Activated effector memory CD4-positive, alpha-beta T cell treated with anti-CD3 and anti-CD28 coated beads, Interleukin-2, amount 50 U/mL, for 16 hours (primary cell): ENCODE results near the gene DCPS.
"Not testable (repeated sequence)": the region's sequence is repeated elsewhere in the genome, so short reads cannot be mapped to it uniquely, and the experiment has no call there.

Experiments
- DNase-seq: peaks from one replicate; pipeline ENCODE4 v3.0.0-alpha.2; 2020

Gene DCPS, protein sequence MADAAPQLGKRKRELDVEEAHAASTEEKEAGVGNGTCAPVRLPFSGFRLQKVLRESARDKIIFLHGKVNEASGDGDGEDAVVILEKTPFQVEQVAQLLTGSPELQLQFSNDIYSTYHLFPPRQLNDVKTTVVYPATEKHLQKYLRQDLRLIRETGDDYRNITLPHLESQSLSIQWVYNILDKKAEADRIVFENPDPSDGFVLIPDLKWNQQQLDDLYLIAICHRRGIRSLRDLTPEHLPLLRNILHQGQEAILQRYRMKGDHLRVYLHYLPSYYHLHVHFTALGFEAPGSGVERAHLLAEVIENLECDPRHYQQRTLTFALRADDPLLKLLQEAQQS

DNA sequence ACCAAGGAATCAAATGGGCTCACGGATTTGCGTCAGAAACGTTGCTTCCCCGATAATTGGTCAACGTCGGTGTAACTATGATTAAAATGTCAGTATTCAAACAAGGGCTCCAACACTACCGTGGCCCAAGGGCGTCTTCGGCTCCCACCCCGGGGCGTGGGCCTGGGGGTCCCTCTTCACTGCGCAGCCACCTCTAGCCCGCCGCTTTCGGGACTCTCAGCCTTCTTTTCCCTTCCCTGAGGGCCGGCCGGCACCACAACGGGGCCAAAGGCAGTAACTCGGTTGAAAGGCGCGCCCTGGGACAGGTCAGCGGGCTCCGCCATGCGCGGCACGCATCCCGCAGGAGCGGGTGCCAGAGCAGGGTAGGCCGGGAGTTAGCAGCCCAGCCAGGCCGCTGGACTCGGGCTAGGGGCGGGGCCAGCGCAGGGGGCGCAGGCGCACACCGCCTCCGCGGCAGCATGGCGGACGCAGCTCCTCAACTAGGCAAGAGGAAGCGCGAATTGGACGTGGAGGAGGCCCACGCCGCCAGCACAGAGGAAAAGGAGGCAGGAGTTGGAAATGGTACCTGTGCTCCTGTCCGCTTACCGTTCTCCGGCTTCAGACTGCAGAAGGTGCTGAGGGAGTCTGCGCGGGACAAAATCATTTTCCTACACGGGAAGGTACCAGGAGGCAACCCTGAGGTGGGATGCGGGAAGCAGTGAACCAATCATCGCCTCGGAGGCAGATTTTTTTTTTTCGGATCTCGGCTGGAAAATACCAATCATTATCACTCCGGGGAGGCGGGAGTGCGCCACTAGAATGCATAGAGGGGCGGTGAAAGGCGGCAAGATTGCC, at the start of gene DCPS:
TSS of gene DCPS (plus strand) at position 438 of the 834 bp plus-strand sequence. CDS start at position 459, 21 bp downstream.
- peak; percentile 95 for DNase-seq

DNA sequence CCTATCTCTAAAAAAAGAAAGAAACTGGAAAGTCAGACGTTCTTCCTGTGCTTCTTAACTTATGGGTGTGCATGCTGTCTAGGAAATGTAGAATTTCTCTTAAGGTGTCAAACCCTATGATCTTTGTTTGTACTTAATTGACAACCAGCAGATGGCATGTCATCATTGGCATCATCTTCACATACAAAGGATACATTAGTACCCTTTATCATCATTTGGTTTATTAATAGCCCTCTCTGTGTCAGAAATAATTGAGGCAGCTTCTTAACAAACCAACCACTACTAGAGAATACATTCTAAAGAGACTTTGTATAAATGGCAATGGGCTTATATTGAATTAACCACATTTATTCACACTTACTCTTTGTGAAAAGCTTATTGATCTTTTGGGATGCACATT, 49.0 kb upstream of the DCPS start:
- no peak for DNase-seq

DNA sequence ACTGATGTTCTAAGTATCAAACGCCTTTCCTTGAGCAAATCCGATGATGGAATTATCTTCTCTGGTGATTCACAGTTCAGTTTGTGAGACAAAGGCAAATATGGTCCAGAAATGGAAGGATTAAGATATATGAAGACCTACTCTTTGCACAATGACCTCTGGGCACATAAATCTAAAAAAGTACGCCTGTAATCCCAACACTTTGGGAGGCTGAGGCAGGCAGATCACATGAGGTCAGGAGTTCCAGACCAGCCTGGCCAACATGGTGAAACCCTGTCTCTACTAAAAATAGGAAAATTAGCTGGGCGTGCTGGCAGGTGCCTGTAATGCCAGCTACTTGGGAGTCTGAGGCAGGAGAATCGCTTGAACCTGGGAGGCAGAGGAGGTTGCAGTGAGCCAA, 48.4 kb upstream of the DCPS start:
- DNase-seq, result not testable (repeated sequence)

DNA sequence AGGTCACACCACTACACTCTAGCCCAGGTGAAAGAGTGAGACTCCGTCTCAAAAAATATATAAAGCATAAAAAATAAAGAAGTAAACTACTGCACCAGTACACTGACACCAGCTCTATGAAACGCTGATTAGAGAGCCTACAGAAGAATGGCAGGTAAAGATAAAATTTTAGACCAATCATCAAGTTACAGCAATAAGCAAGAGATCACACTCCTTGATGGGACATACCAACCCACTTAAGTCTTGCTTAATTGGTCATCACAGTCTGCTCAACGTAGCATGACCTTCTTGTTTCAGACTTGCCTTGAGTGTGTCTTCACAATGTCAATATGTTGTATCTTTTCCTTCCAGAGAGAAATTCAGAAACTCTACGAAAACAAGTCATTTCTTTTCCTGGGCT, 47.6 kb upstream of the DCPS start:
- no peak for DNase-seq

DNA sequence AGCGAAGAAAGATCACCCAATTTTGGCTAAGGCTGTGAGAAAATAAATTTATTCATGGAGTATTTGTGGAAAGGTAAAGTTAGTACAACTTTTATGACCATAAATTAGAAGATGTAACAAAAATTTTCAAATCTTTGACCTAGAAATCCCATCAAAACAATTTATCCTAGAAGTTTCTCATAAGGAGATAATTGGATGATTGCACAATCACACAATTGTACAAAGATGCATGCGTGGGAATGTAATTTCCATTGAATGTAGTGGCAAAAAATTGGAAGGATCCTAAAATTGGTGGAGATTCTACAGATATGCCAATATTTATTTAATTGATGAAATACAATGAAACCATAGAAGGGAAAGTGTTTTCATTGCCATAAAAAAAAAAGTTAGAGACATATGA, 46.7 kb upstream of the DCPS start:
- DNase-seq, result no peak

DNA sequence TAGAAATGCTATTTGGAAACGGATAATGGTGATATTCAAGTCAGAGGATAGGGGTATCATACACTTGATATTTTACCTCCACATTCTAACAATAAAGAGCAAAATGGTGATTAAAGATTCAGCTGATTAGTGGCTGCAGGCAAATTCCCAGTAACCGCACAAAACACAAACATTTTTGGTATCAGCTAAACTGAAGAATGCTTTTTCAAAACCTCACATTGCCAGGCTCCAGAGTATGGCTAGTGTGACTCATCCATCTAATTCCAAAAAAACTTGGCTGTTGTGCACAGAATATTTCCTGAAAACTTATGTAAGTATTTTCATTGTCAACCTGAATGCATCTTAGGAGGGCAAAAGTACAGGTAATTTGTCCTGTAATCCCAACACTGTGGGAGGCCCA, 46.1 kb upstream of the DCPS start:
- DNase-seq, result no peak

DNA sequence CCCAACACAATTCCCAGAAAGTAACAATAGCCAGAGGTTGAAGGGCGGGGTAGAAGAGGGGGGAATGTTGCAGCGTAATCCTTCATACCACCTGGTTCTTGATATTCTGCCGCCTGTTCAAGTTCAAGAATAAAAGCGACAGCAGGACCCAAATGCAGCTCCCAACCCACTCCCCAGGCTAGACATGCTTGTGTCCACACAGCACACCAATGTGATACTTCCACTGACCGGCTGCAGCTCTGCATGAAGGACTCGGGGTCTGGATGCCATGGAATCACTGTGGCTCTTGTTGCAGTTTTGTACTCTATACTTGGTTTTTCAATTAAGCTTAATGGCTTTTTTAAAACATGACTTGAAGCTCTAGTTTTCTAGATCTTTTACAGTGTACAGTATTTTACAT, 41.6 kb upstream of the DCPS start:
- no peak for DNase-seq

DNA sequence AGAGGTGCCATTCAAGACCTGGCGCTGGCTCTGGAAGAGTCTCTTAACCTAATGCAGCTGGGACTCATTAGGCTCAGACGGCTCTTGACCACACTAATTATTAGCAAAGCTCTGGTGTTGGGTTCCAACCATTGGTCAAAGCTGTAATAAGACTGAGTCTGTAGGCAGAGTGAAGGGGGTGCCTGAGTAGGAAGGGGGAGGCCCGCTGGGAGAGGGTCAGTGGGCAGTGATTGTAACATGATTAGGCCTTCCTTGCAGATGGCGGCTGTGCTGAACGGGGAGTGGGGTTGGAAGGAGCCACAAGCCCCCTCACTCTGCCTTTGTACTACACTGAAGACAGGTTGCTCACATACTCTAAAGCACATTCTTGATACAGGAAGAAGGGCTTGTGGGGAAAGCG, 40.4 kb upstream of the DCPS start:
- no peak for DNase-seq

DNA sequence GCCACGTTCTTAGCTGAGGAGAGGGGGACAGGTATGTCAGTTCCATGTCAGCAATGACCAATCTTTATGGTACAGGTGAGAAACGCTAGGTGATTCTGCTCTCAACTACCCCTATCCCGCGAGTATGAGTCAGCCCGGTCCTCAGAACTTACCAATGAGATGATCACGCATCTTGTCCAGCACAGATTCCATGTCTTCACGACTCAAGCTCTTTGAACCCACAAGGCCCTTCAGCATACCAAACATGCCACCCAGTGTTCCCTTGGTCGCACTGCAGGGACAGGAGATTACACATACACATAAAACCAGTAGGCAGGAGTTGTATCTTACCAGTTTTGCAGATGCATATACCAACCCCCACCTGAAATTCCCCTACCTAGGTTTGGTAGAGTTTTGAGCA, 38.0 kb upstream of the DCPS start:
- DNase-seq, result no peak

DNA sequence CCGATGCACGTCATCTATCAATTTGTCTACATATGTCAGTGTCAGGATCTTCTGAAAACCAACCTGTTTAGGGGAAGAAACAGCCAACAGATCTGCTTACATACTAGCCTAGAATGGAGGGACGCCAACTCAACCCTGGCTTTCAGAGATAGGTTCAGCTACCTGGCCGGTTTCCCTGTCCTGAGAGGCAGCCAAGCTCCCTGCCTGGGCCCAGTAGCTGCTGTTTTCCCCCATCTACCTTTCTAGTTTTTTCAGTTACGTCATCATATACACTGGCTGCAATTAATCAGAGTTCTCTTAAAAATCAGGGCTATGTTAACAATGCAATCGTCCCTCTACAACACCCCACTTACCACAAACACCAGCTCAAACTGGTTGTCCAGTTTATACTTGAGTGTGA, 36.2 kb upstream of the DCPS start:
- no peak for DNase-seq

DNA sequence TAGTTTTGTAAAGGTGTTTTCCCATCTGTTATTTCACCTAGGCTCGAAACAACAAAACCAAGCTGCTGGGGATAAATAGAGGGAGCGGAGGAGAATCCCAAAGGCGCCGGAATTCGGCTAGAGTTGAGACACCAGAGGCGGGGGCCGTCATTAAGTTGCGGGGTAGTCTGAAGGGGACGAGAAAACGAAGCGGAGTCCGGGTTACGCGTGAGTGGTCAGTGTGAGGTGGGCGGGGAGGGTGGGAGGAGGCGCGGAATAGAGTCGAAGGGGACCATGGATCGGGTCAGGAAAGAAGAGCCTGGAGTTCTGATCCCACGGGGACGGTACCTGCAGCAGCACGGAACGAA, 35.5 kb upstream of the DCPS start:
- DNase-seq, result no peak

DNA sequence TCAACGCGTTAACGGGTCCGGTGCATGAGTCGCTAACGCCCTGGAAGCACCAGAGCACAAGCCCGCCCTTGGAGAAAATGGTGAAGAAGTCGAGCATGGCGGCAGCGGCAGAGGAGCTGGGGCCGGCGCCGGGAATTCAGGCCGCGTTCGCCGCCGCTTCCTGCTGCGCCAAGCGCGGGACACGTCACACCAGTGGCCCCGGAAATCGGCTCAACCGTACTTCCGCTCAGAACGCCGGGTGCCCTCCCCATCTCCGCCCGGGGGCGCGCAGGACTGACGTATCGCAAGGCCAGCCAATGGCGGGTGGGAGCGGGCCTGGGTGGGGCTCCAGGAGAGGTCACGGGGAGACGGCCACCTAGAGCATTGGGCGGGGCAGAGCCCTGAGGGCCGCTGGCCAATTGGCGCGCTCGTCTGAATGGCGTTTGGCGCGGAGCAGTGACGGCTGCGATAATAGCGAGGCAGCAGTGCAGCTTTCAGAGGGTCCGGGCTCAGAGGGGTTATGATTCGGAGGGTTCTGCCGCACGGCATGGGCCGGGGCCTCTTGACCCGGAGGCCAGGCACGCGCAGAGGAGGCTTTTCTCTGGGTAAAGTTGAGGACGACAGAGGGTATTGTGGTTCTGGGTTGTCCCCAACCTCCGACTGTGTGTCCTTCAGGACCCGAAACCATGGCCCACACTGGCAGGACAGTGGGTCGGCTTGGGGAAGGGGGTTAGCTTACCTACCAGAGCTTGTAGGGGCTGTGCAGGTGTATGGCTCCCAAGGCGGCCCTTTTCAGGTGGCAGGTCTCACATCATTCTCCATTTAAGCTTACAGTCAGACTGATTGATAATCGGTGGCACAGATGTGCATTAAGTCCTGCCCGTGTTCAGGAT, 34.9 kb upstream of the DCPS start, which contains the start of the genes FOXRED1 and SRPRA:
TSS of gene FOXRED1 (plus strand) at position 447 of the 872 bp plus-strand sequence. CDS start at position 500, 53 bp downstream.
TSS of gene SRPRA (minus strand) at position 188 of the 872 bp plus-strand sequence. CDS start at position 97, 91 bp downstream.
- DNase-seq, result peak; percentile 100

DNA sequence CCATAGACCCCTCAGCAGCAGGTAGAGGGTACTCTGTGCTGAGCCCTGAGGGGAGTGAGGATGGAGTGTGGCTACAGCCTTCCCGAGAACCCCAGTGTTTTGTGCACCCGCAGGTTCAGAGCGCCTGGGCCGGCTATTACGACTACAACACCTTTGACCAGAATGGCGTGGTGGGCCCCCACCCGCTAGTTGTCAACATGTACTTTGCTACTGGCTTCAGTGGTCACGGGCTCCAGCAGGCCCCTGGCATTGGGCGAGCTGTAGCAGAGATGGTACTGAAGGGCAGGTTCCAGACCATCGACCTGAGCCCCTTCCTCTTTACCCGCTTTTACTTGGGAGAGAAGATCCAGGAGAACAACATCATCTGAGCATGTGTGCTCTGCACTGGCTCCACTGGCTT, 26.5 kb upstream of the DCPS start:
- peak; percentile 59 for DNase-seq

DNA sequence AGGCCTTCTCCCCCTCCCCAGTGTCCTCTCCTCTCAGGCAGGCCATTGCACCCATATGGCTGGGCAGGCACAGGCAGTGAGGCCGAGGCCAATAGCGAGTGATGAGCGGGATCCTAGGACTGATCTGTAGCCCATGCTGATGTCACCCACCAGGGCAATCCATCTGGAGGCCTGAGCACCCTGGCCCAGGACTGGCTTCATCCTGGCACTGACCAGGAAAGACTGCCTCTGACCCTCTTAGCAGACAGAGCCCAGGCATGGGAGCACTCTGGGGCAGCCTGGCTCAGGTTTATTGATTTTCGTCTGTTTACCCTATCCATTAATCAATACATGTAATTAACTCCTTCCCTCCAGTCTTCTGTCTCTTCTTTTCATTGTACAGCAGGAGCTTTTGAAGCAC, 26.1 kb upstream of the DCPS start:
- DNase-seq, result peak; percentile 43

DNA sequence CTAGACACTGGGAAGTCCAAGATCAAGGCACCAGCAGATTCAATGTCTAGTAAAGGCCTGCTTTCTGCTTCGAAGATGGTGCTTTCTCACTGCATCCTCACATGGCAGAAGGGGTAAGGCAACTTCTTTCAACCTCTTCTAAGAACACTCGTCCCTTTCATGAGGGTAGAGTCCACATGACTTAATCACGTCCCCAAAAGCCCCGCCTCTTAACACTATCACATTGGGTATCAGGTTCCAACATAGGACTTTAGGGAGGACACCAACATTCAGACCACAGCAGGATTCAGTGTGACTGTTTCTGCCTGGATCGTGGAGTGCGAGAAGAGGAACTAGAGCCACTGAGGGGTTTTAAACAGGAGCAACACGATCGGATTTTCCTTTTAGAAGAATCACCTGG, 24.7 kb upstream of the DCPS start:
- no peak for DNase-seq

DNA sequence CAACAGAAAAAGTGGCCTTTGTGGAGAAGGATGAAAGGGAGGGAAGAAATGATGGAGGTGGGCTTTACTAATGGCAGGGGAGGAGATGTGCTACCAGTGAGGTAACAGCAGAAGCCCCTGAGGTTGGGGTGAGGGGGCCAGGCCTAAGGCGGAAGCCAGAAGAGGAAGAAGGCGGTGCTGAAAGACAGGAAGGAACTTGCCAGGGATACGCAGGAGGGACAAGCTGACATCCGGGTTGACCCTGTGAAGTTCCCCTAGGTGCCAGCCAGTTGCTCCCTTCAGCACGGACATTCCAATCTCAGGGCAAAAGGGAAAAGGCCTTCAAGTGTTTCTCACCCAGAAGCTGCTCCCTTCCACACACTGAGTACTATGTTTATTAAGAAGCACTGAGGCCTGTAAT, 23.3 kb upstream of the DCPS start:
- DNase-seq, result peak; percentile 61

DNA sequence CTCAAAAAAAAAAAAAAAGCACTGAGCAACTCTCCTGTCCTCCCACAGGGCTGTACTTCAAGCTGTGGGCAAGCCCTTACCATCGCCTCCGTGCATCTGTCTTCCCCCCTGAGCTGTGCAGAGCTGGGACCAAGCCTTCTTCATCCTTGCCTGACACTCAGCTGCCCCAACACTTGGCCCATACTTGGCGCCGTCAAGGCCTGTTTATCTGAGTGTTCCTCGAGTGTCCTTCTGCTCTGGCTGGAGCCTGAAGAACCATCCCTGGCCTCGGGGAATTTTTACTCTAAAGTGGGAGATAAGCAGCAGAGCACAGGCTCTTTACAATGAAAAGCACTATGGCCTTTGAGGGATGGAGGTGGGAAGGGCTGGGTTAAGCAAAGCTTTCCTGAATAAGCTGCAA, 22.6 kb upstream of the DCPS start:
- DNase-seq, result peak; percentile 47

DNA sequence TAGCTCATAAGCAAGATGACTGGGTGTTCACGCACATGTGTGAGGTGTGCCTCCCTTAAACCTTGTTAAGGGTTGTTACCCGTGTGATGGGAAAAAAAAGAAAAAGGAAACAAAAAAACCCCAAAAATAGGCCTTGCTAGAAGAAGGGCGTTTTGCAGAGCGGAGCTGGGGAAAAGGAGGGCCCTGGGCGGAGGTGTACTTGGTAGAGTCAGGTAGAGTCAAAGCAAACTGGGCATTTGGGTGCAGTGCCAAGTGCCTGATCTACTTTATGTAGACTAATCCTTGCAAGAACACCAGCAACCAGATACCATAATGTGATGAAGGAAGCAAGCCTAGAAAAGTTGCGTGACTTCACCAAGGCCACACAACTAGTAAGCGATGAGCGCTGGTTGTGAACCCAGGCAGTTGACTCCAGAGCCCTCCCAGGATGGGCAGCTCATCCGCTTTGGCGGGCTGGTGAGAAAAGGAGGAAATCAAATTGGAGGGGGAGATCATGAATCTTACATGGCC, 22.1 kb upstream of the DCPS start:
- peak; percentile 53 for DNase-seq

DNA sequence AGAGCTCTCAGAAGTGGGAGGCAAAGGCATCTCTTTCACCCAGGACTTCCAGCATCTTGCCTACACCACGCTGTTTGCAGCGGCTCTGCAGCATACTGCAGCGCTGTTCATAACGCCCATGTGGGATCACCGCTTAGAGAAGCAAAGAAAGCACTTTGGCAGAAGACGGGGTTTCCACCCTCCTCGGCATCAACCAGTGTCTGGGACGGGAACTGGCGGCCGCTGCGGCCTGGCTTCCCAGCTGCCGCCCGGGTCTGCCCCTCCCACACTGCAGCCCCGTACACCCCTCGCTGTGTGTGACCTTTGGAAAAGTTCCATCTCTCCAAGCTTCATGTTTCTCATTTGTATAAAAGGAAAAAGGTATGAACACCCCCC, 21.5 kb upstream of the DCPS start:
- DNase-seq, result peak; percentile 78

DNA sequence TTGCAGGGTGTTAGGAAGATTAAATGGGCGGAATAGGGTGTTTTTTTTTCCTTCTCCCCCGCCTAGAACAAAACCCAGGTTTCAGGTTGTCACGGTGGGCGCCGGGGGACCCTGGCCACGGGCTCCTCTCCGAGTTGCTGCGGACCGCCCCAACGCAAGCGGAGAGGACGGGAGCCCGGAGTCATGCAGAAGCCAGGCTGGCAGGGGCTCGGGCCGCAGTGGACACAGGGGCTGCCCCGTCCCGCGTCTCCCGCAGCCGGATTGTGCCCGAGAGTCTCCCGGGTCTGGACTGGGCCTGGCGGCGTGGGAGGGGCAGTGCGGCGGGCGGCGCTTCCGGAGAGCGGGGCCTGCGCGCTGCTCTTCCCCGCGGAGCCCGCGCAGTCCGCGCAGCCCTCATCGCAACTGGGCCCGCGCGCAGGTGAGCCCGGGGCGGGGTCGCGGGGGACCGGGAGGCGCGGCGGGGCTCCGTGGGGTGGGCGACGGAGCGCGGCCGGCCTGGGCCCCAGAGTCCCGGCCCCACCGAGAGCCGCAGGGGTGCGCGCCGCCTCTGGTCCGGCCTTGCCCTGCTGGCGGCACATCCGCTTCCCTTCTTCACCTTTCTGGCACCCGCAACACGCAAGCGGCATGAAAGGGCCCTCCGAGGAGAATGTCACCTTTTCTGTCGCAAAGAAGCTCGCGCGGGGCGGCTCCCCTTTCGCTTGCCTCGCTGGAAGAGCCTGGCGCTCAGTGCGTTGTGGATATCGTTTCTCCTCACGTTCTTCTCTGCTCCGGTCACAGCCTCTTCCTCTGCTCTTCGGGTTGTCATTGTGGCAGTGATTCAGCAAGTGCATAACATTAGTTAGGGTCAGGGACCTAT, 20.9 kb upstream of the DCPS start, which contains the start of gene TIRAP:
TSS of gene TIRAP (plus strand) at position 358 of the 856 bp plus-strand sequence. CDS start 7,802 bp downstream, outside the sequence.
- peak; percentile 86 for DNase-seq

DNA sequence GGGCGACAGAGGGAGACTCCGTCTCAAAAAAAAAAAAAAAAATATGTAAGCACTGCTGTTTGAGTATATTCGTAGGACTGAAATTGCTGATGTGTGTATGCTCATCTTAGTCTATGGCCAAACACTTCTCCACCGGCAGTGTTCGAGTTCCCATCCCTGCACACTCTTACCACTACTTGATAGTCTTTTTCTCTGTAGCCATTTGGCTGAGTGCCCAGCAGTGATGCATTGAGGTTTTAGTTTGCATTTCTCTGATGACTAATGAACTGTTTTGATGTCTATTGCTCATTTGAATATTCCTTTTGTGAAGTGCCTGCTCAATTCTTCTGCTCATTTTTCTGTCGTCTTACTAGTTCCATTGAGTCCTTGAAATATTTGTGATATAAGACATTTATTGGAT, 19.0 kb upstream of the DCPS start:
- DNase-seq, result peak; percentile 92

DNA sequence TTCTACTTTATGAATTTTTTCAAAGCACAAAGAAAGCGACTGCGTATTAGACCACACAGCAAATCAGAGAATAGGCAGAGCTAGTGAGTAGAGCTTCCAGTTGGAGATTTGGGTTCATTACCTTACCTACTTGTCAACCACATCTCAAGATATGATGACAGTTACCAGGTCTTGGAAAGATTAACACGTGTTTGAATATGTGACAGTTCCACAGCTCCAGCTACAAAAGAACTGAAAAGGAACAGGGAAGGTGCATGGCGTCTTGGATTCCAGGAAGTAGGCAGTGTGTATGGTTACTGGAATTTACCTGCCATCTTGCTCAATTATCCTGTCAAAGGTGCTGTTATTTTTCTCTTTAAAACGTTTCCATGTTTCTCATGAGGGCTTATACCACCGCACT, 15.6 kb upstream of the DCPS start:
- no peak for DNase-seq
